ENCODE measurements around the gene LTA4H.

DNA sequence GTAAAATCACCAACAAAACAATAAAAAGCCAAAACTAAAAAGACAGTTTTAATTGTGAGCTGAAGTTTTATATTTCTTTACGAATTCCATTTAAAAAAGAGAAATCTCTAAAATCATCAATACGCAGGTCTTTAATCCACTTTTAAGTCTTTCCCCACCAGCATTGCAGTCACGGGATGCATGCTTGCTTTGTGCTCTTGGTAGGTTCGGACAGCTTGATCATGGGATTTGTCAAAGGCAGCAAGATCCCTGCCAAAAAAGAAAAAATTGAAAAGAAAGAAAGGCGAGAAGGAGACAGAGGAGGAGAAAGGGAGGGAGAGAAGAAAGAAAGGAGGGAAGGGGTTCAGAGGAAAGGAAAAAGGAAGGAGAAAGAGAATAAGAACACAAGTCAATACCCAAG, 34.5 kb downstream of the LTA4H start:
- TF ChIP-seq, protein P1, sequence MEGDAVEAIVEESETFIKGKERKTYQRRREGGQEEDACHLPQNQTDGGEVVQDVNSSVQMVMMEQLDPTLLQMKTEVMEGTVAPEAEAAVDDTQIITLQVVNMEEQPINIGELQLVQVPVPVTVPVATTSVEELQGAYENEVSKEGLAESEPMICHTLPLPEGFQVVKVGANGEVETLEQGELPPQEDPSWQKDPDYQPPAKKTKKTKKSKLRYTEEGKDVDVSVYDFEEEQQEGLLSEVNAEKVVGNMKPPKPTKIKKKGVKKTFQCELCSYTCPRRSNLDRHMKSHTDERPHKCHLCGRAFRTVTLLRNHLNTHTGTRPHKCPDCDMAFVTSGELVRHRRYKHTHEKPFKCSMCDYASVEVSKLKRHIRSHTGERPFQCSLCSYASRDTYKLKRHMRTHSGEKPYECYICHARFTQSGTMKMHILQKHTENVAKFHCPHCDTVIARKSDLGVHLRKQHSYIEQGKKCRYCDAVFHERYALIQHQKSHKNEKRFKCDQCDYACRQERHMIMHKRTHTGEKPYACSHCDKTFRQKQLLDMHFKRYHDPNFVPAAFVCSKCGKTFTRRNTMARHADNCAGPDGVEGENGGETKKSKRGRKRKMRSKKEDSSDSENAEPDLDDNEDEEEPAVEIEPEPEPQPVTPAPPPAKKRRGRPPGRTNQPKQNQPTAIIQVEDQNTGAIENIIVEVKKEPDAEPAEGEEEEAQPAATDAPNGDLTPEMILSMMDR (IDR thresholded peaks at IDR 0.05; ENCODE audit: poor library complexity) = no peak
- no peak for TF ChIP-seq EZH2 (IDR thresholded peaks at IDR 0.05; ENCODE audit: borderline replicate concordance)
